ENCODE data around the gene LDLRAD3.
A peak's percentile ranks its signal among the peaks of the same experiment; 100 is the strongest.

The LDLRAD3 gene

GRCh38 chr11:36148701-36149100 lies 204.8 kb downstream of the LDLRAD3 start:
- no peak for DNase-seq

GRCh38 chr11:36149538-36150242 lies 205.8 kb downstream of the LDLRAD3 start:
- no peak for DNase-seq

- no peak for DNase-seq
Observed at GRCh38 chr11:36150986-36151385, 207.1 kb downstream of the LDLRAD3 start.

GRCh38 chr11:36151933-36152580 lies 208.2 kb downstream of the LDLRAD3 start:
- no peak for DNase-seq

- DNase-seq, result no peak
Observed at GRCh38 chr11:36153551-36153950, 209.7 kb downstream of the LDLRAD3 start.

GRCh38 chr11:36155124-36155561 lies 211.3 kb downstream of the LDLRAD3 start:
- no peak for DNase-seq

GRCh38 chr11:36155770-36156160 lies 211.9 kb downstream of the LDLRAD3 start:
- no peak for DNase-seq

- no peak for DNase-seq
Observed at GRCh38 chr11:36156161-36156816, 212.4 kb downstream of the LDLRAD3 start.

GRCh38 chr11:36156817-36157519 lies 213.1 kb downstream of the LDLRAD3 start:
- DNase-seq, result no peak

GRCh38 chr11:36160091-36160490 lies 216.2 kb downstream of the LDLRAD3 start:
- no peak for DNase-seq

GRCh38 chr11:36161572-36161971 lies 217.7 kb downstream of the LDLRAD3 start:
- no peak for DNase-seq

- no peak for DNase-seq
Observed at GRCh38 chr11:36162006-36162882, 218.4 kb downstream of the LDLRAD3 start.

- DNase-seq, result peak; percentile 56
Observed at GRCh38 chr11:36162883-36163434, 219.1 kb downstream of the LDLRAD3 start.

GRCh38 chr11:36164506-36165250 lies 220.8 kb downstream of the LDLRAD3 start:
- DNase-seq, result no peak

GRCh38 chr11:36165621-36166397 lies 221.9 kb downstream of the LDLRAD3 start:
- peak; percentile 23 for DNase-seq

GRCh38 chr11:36167073-36167472 lies 223.2 kb downstream of the LDLRAD3 start:
- DNase-seq, result no peak

GRCh38 chr11:36167729-36168128 lies 223.9 kb downstream of the LDLRAD3 start:
- DNase-seq, result no peak

- no peak for DNase-seq
Observed at GRCh38 chr11:36177836-36178235, 234.0 kb downstream of the LDLRAD3 start.

- DNase-seq, result peak; percentile 80
Observed at GRCh38 chr11:36186340-36187175, 242.7 kb downstream of the LDLRAD3 start.

GRCh38 chr11:36187622-36188021 lies 243.8 kb downstream of the LDLRAD3 start:
- no peak for DNase-seq

Data from NCI-H1092 (cell line).